GM12878 (cell line): ENCODE results near the gene AGBL5. TPM values are rescaled to one million over a fixed set of nuclear protein-coding genes. Genes with fewer than 3 reads are reported as not detected.
A peak's percentile ranks its signal among the peaks of the same experiment; 100 is the strongest.

ENCODE experiments used
- ATAC-seq: fragments of 200-7000 bp; cut with Tn5 transposase; 3 replicates; pipeline ENCODE4 v1.9.1; 2020; ENCODE audit warnings: mild to moderate bottlenecking, moderate library complexity
- BruUV-seq: library from RNA; stranded (reverse); fragments of 400-500 nt; replicated peaks from 2 replicates; lab custom pipeline; 2021; lab: Mats Ljungman, UMichigan
- CTCF ChIA-PET: fragments of 300-600 bp; sonication (Branson Sonifier 250); formaldehyde crosslinking; extraction: SDS; loops from one replicate; lab custom pipeline; 2021; ENCODE audit warnings: inconsistent platforms; lab: Yijun Ruan, JAX
- POLR2A ChIA-PET: fragments of 350-600 bp; formaldehyde crosslinking; extraction: SDS; loops from one replicate; lab custom pipeline; 2021; ENCODE audit warnings: inconsistent platforms; lab: Charles Lee
- RAD21 ChIA-PET: fragments of 300-600 bp; sonication (Branson Sonifier 250); formaldehyde crosslinking; loops from one replicate; lab custom pipeline; 2023; ENCODE audit warnings: antibody characterized with exemption; ENCODE audit not compliant: unreplicated experiment; lab: Charles Lee
- SMC1A ChIA-PET: fragments of 300-600 bp; sonication (Branson Sonifier 250); formaldehyde crosslinking; loops from one replicate; lab custom pipeline; 2023; ENCODE audit not compliant: unreplicated experiment, uncharacterized antibody; lab: Charles Lee
- DNase-seq: peaks from one replicate; pipeline ENCODE4 v3.0.0-alpha.2; 2011; ENCODE audit warnings: low read depth, low spot score
- FAIRE-seq: peaks from 3 replicates; lab custom pipeline; 2011; peaks lifted over from hg19 to GRCh38; lab: Jason Lieb, UNC
- H2AFZ ChIP-seq: 2 replicates; pipeline ENCODE4 v1.6.0; 2011; ENCODE audit warnings: low read depth, low read length, control low read depth; ENCODE audit not compliant: control insufficient read depth
- H3K27ac ChIP-seq: 2 replicates; pipeline ENCODE4 v1.5.1; 2011; ENCODE audit warnings: control low read depth; ENCODE audit not compliant: control insufficient read depth, insufficient read depth
- H3K27me3 ChIP-seq, 2 experiments: replicated peaks in 1 of 2; 2 replicates each; pipeline versions ENCODE4 v1.6.0 to v1.6.1; 2011; ENCODE audit warnings: low read length in 1 of 2; ENCODE audit not compliant: control insufficient read depth in 2 of 2, insufficient read depth in 2 of 2
- H3K36me3 ChIP-seq, 2 experiments: 2 replicates each; pipeline ENCODE4 v1.5.1; 2011; ENCODE audit warnings: low read length in 1 of 2; ENCODE audit not compliant: control insufficient read depth in 2 of 2, insufficient read depth in 2 of 2
- H3K4me1 ChIP-seq: 2 replicates; pipeline ENCODE4 v1.6.1; 2011; ENCODE audit warnings: mild to moderate bottlenecking, low read length, moderate library complexity, mixed read lengths; ENCODE audit not compliant: control insufficient read depth, insufficient read depth
- H3K4me2 ChIP-seq: 2 replicates; pipeline ENCODE4 v1.6.0; 2011; ENCODE audit warnings: control low read depth; ENCODE audit not compliant: control insufficient read depth, insufficient read depth
- H3K4me3 ChIP-seq: fragments of 200-600 bp; sonication (generic); 2 replicates; pipeline ENCODE4 v1.5.1; 2016
- H3K79me2 ChIP-seq: 2 replicates; pipeline ENCODE4 v1.6.0; 2011; ENCODE audit warnings: low read length; ENCODE audit not compliant: control insufficient read depth, insufficient read depth
- H3K9ac ChIP-seq: 2 replicates; pipeline ENCODE4 v1.8.0; 2011; ENCODE audit warnings: low read length, control low read depth, mixed read lengths; ENCODE audit not compliant: control insufficient read depth, insufficient read depth
- H3K9me3 ChIP-seq: replicated peaks from 3 replicates; pipeline ENCODE4 v1.5.1; 2011; ENCODE audit warnings: mild to moderate bottlenecking, low read length; ENCODE audit not compliant: control insufficient read depth, insufficient read depth
- H4K20me1 ChIP-seq: 2 replicates; pipeline ENCODE4 v1.6.0; 2011; ENCODE audit not compliant: control insufficient read depth, insufficient read depth
- CBX5 ChIP-seq: sonication (generic); IDR thresholded peaks from 2 replicates; pipeline ENCODE4 v1.6.1; 2016; ENCODE audit warnings: low read depth, moderate library complexity, mild to moderate bottlenecking, inconsistent platforms
- CHD2 ChIP-seq: IDR thresholded peaks from 2 replicates; pipeline ENCODE4 v1.6.1; 2011; ENCODE audit warnings: low read depth, low read length, improper control_type of control experiment, borderline replicate concordance
- IKZF1 ChIP-seq: fragments of 450-650 bp; conservative IDR thresholded peaks from 2 replicates; pipeline ENCODE4 v1.6.1; 2017; ENCODE audit warnings: antibody characterized with exemption, mild to moderate bottlenecking
- POLR2A ChIP-seq: IDR thresholded peaks from 2 replicates; pipeline ENCODE4 v1.6.1; 2011; ENCODE audit warnings: low read depth, mild to moderate bottlenecking, low read length
- POLR2AphosphoS2 ChIP-seq: IDR thresholded peaks from 2 replicates; pipeline ENCODE4 v1.6.1; 2011; ENCODE audit warnings: low read depth, mild to moderate bottlenecking, low read length, improper control_type of control experiment, moderate library complexity
- TAF1 ChIP-seq: IDR thresholded peaks from 2 replicates; pipeline ENCODE4 v1.6.1; 2011; ENCODE audit warnings: mild to moderate bottlenecking, low read depth, low read length, borderline replicate concordance
- ZNF384 ChIP-seq: IDR thresholded peaks from 2 replicates; pipeline ENCODE4 v1.6.1; 2012; ENCODE audit warnings: low read depth, mild to moderate bottlenecking, low read length, improper control_type of control experiment, borderline replicate concordance
- ZZZ3 ChIP-seq: IDR thresholded peaks from 2 replicates; pipeline ENCODE4 v1.6.1; 2011; ENCODE audit warnings: low read depth; ENCODE audit not compliant: control insufficient read depth, insufficient read length
- WGBS: methylation state at CpG from one replicate; pipeline ENCODE4 v1.1.6; 2016; ENCODE audit warnings: low lambda C conversion rate; ENCODE audit not compliant: insufficient replicate concordance, insufficient coverage; ENCODE audit errors: missing lambda C conversion rate; 5-methylcytosine and 5-hydroxymethylcytosine counted together
- in situ Hi-C: fragments of 300-500 bp; cut with MboI; formaldehyde crosslinking; loops from 9 replicates; pipeline ENCODE4 v1.14.3; 2018; ENCODE audit warnings: mixed read lengths
- intact Hi-C: fragments of 100-400 bp; cut with micrococcal nuclease; formaldehyde crosslinking; loops from one replicate; pipeline ENCODE4 v1.14.2; 2022; ENCODE audit not compliant: unreplicated experiment
- polyA plus RNA-seq, 11 experiments: library from polyadenylated mRNA; depleted of rRNA in 4 of 11; unstranded in 6 of 11; stranded (reverse) in 5 of 11; fragments of >200 nt; fragmentation: Nextera tagmentation in 4 of 11; fragmentation: Illumina TruSeq in 1 of 11; extraction: Ambion mirVana in 4 of 11; extraction: Trizol in 1 of 11; gene quantifications; 1 replicate in 1 of 11; 2 replicates in 10 of 11; pipeline versions ENCODE4 v1.2.1 to v1.2.3, GENCODE V29; 2011 to 2016; ENCODE audit warnings: inconsistent platforms in 2 of 11, missing spikeins in 2 of 11, low read depth in 1 of 11
- total RNA-seq, 4 experiments: library from RNA; depleted of rRNA in 3 of 4; stranded (reverse); fragments of >200 nt in 3 of 4; fragmentation: Illumina TruSeq in 1 of 4; extraction: Trizol in 1 of 4; gene quantifications; 2 replicates each; pipeline versions ENCODE4 v1.2.1 to v1.2.3, GENCODE V29; 2013 to 2021
- TF ChIP-seq, protein P1 (sequence below): IDR thresholded peaks from 2 replicates; pipeline ENCODE4 v1.6.1; 2012; ENCODE audit warnings: improper control_type of control experiment, low read depth, low read length; ENCODE audit not compliant: insufficient replicate concordance
- TF ChIP-seq, protein P2 (sequence below): fragments of 450-650 bp; IDR thresholded peaks from 2 replicates; pipeline ENCODE4 v1.6.1; 2014; ENCODE audit warnings: mild to moderate bottlenecking

AGBL5 gene
- total and polyA plus RNA-seq, 10 of the 15 experiments (the other 5 are each of a cell fraction or from before 2014, with no cell fraction given) = 1.9 to 28.5 (median 19.5) TPM

DNA sequence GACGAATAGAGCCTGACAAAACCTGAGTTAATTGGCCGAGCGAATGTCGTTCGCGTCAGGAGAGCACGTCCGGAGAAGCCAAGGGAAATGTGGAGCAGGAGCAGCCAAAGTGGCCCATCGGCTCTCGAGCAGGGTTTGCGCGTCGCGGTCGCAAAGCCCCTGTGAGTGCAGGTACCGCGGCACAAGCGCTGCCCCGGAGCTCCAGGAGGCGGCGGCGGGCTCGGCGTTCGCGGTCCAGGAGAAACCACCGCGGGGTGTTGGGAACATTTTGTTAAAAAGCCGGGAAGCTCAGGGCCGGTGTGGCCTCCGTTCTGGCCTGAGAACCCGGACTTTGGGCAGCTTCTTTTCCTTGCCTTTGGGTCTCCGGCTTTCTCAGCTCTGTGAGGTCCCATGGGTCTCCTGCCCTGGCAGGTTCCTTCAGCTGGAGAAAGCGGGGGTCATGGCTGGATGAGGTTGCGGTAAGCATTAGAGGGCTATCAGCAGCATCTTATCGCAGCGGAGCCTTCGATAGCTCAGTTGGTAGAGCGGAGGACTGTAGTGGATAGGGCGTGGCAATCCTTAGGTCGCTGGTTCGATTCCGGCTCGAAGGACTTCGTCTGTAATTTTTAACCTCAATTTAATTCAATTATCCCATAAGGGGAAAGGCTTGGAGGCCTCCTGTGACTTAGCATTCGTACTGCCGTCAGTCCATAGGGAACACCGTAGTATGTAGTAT, 1.0 kb upstream of the AGBL5 start (continued):
- no peak for TF ChIP-seq ZZZ3
- TF ChIP-seq CHD2 = peak; percentile 3; the same call in 1 of the 2 replicates
- TF ChIP-seq POLR2A = peak; percentile 70
- TF ChIP-seq POLR2AphosphoS2 = 0 out of 2 replicates have a peak, but pooled peaks have one; percentile 47

DNA sequence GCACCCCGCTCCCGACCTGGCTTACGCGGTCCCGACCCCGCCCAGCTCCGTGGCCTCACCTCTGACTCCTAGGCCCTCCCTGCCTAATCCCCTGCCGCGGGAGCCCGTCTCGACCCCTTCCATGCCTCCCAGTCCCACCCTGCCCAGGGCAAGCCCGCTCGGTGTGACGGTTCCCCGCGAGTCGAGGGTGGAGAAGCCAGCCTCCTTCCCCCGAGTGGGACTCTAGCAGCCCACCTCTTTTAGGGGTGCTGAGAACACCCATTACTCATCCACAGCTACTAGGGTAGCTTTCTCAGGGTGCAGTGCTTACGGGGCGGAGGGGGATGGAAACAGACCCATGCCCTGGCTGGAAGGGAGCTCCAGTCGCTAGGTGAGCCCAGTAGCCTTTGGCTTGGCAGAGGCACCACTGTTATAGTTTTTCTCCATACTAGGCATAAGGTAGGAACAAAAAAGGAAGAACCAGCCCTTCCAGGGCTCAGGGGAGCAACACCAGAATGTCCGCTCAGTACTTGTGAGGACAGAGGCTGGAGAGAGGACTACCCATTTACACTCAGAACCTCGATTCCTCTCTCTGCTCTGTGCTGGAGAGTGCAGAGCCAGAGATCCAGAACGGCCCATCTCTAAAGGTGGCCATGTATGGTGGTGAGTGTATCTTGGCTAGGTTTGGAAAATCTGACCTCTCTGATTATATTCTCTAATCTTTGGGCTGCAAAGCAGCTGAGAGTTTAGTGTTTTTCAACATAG, 606 bp downstream of the AGBL5 start:
- H3K9ac ChIP-seq = peak overlapping the region; percentile 63
- peaks cover 9% of the 10 kb centered on the region for H3K4me1 ChIP-seq
- peak overlapping the region; percentile 75 for H3K4me2 ChIP-seq
- peaks cover 3 to 20% of the 10 kb centered on the region in 2 experiments for H3K36me3 ChIP-seq
- no peaks in the 10 kb centered on the region for H3K9me3 ChIP-seq
- in situ Hi-C loops = no loop called here
- H3K79me2 ChIP-seq = 0 out of 2 replicates have a peak, but pooled peaks cover 1% of the 10 kb centered on the region
- FAIRE-seq (no peak), DNase-seq (no peak), ATAC-seq (no peak; the same call in 2 of the 3 replicates)
- ChIA-PET CTCF (interaction anchor here (0.7 to 3.5 kb wide), 13 partner anchors 11 to 228 kb away, joined by 3 to 28 read pairs (median 9); partner anchors contain the start of genes KHK, PREB and TMEM214), POLR2A (interaction anchor here (1.1 to 8.9 kb wide), 9 partner anchors 8 to 70 kb away, joined by 3 to 139 read pairs (median 15); partner anchors contain the start of genes KHK and OST4), SMC1A (interaction anchor here (0.6 to 3.1 kb wide), 12 partner anchors 9 to 378 kb away, joined by 3 to 33 read pairs (median 5); partner anchors contain the start of genes OST4 and TMEM214), RAD21 (interaction anchor here (0.8 to 3.4 kb wide), 14 partner anchors 11 to 90 kb away, joined by 3 to 31 read pairs (median 5); partner anchors contain the start of genes KHK, OST4 and PREB)
- BruUV-seq = no TSS peak
- H2AFZ ChIP-seq = no peak overlapping the region; the same call in none of the 2 replicates
- intact Hi-C loops = loop anchor here (5.0 kb wide), 1 partner anchor 265 kb away; the partner anchor contains the start of gene CENPA
- 9% methylated on average over 22 of the region's 24 CpGs for WGBS
- 0 out of 2 replicates have a peak overlapping the region, but pooled peaks have one; percentile 22 for H3K27ac ChIP-seq
- H3K4me3 ChIP-seq = peak overlapping the region; percentile 99
- no peaks in the 10 kb centered on the region for H4K20me1 ChIP-seq
- no peaks in the 10 kb centered on the region for H3K27me3 ChIP-seq
- TF ChIP-seq ZNF384 (no peak), TAF1 (no peak), IKZF1 (no peak), CBX5 (no peak)
- TF ChIP-seq, protein P1, sequence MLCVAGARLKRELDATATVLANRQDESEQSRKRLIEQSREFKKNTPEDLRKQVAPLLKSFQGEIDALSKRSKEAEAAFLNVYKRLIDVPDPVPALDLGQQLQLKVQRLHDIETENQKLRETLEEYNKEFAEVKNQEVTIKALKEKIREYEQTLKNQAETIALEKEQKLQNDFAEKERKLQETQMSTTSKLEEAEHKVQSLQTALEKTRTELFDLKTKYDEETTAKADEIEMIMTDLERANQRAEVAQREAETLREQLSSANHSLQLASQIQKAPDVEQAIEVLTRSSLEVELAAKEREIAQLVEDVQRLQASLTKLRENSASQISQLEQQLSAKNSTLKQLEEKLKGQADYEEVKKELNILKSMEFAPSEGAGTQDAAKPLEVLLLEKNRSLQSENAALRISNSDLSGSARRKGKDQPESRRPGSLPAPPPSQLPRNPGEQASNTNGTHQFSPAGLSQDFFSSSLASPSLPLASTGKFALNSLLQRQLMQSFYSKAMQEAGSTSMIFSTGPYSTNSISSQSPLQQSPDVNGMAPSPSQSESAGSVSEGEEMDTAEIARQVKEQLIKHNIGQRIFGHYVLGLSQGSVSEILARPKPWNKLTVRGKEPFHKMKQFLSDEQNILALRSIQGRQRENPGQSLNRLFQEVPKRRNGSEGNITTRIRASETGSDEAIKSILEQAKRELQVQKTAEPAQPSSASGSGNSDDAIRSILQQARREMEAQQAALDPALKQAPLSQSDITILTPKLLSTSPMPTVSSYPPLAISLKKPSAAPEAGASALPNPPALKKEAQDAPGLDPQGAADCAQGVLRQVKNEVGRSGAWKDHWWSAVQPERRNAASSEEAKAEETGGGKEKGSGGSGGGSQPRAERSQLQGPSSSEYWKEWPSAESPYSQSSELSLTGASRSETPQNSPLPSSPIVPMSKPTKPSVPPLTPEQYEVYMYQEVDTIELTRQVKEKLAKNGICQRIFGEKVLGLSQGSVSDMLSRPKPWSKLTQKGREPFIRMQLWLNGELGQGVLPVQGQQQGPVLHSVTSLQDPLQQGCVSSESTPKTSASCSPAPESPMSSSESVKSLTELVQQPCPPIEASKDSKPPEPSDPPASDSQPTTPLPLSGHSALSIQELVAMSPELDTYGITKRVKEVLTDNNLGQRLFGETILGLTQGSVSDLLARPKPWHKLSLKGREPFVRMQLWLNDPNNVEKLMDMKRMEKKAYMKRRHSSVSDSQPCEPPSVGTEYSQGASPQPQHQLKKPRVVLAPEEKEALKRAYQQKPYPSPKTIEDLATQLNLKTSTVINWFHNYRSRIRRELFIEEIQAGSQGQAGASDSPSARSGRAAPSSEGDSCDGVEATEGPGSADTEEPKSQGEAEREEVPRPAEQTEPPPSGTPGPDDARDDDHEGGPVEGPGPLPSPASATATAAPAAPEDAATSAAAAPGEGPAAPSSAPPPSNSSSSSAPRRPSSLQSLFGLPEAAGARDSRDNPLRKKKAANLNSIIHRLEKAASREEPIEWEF = no peak
- TF ChIP-seq, protein P2, sequence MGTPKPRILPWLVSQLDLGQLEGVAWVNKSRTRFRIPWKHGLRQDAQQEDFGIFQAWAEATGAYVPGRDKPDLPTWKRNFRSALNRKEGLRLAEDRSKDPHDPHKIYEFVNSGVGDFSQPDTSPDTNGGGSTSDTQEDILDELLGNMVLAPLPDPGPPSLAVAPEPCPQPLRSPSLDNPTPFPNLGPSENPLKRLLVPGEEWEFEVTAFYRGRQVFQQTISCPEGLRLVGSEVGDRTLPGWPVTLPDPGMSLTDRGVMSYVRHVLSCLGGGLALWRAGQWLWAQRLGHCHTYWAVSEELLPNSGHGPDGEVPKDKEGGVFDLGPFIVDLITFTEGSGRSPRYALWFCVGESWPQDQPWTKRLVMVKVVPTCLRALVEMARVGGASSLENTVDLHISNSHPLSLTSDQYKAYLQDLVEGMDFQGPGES = no peak
